ENCODE data around the gene CATSPERD. TPM values are rescaled to one million over a fixed set of nuclear protein-coding genes. Genes with fewer than 3 reads are reported as not detected.

CATSPERD gene
- total and polyA plus RNA-seq, 7 experiments from 2014 or later, result 0.07 TPM; not detected in 6

DNA sequence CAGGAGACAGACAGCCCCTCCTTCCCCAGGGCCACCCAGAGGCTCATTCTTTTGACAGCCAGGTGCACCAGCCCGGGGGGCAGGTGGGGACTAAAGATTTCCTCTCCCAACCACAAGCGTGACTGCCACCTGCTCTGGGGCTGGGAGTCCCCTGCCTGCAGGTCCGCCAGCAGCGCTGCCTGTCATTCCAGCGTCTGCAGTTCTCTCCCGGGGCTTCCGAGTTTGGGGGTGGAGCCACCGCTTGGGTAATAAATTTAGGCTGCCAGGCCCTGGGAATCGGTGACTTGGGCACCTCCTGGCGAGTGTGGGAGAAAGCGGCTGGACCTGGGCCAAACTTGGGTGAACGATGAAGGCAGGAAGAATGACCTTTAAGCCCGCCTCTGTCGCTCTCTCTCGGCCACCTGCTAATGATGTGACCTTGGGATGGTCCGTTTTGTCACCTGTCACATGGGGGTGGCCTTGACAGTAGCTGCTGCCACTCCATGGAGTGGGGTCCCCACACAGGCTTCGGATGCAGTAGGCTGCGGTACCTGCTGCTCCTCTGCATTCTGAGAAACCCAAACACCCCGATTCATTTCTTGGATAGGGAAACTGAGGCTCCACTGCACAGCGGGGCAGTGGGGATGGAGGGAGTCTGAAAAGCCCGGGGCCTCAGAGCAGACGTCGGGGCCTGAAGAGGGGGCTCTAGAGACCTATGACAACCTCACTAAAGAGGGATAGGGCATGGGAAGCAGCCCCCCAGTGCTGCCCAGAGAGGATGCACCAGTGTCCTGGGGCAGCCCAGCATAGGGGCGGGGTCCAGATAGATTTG is 106.3 kb downstream of the CATSPERD start:
- Mint-ChIP-seq H3K27me3 (peaks cover 0 to 4% (median 0%) of the 10 kb centered on the region in 5 donors), H3K27ac (peak overlapping the region; percentile 76 to 97 (median 92)), H3K36me3 (no peaks in the 10 kb centered on the region), H3K4me1 (peaks cover 5 to 19% (median 10%) of the 10 kb centered on the region in 7 donors), H3K9me3 (peaks cover 0 to 1% (median 0%) of the 10 kb centered on the region in 11 donors), H3K4me3 (peak overlapping the region; percentile 79 to 98 (median 90))
- Histone ChIP-seq H3K27ac (ENCODE audit: low read depth, low read length) (peak overlapping the region; percentile 55), H3K36me3 (ENCODE audit: control insufficient read depth in 2 of 3, insufficient read depth in 3 of 3, low read length in 3 of 3) (no peaks in the 10 kb centered on the region), H3K4me1 (ENCODE audit: control insufficient read depth in 2 of 2, insufficient read depth in 2 of 2, low read length in 2 of 2) (peaks cover 10 to 17% of the 10 kb centered on the region in 2 donors), H3K4me3 (ENCODE audit: low read length) (no peak overlapping the region), H3K9me3 (ENCODE audit: control insufficient read depth in 2 of 3, low read length in 3 of 3) (no peaks in the 10 kb centered on the region), H3K27me3 (ENCODE audit: control insufficient read depth in 2 of 2, insufficient read depth in 2 of 2, low read length in 2 of 2) (no peaks in the 10 kb centered on the region)
- intact Hi-C loops (cut with micrococcal nuclease), result loop anchor here in 1 of 2 donors (5.0 kb wide), 1 partner anchor 536 kb away; the partner anchor contains the start of gene CLPP
- CTCF ChIA-PET, result interaction anchor here (1.3 to 3.8 kb wide), 2 partner anchors 23 to 29 kb away, joined by 6 to 20 read pairs; partner anchors contain the start of gene NRTN
- ATAC-seq (no peak), DNase-seq (peak in 5 of 9 donors; percentile 19 to 67 (median 23))
- POLR2A ChIA-PET, result interaction anchor here (1.1 to 3.5 kb wide), 7 partner anchors 16 to 373 kb away, joined by 3 to 43 read pairs (median 9); partner anchors contain the start of genes DUS3L, NDUFA11, NRTN and SAFB

DNA sequence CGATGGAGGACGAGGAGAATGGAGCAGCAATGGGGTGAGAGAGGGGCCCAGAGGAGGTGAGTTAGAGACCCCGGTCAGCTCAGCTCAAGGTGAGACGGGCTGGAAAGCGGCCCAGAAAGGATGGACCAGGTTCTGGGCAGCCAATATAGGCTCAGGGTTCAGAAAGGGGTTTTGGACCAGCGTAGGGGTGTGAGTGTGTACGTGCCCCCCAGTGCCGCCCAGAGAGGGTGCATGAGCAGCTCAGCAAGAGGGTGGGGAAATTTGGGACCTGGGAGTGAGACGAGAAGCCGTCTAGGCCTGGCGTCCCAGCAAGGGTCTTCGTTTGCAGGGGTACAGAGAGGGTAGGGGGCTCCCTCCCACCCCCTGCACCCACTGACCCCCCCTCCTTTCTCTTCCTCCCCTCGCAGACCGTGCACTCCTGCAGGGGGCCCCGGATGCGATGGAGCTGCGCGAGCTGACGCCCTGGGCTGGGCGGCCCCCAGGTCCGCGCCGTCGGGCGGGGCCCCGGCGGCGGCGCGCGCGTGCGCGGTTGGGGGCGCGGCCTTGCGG is 107.0 kb downstream of the CATSPERD start:
- no peaks in the 10 kb centered on the region for H3K36me3 Mint-ChIP-seq
- no peak for ATAC-seq
- peaks cover 0 to 1% (median 0%) of the 10 kb centered on the region in 11 donors for H3K9me3 Mint-ChIP-seq

GRCh38 chr19:5827891-5828660 is 107.6 kb downstream of the CATSPERD start:
- Mint-ChIP-seq H3K36me3 (no peaks in the 10 kb centered on the region), H3K4me3 (peak overlapping the region; percentile 91 to 100 (median 97)), H3K27ac (peak overlapping the region; percentile 94 to 100 (median 97)), H3K9me3 (peaks cover 0 to 1% (median 0%) of the 10 kb centered on the region in 11 donors), H3K4me1 (peaks cover 5 to 19% (median 10%) of the 10 kb centered on the region in 7 donors), H3K27me3 (peaks cover 0 to 6% (median 0%) of the 10 kb centered on the region in 5 donors)
- no peaks in the 10 kb centered on the region for H3K27me3 ChIP-seq (ENCODE audit: control insufficient read depth in 2 of 2, insufficient read depth in 2 of 2, low read length in 2 of 2)
- ChIA-PET CTCF (interaction anchor here (0.5 to 3.8 kb wide), 9 partner anchors 11 to 382 kb away, joined by 3 to 20 read pairs (median 4); partner anchors contain the start of genes FUT6 and NRTN), POLR2A (interaction anchor here (0.6 to 3.5 kb wide), 17 partner anchors 18 to 372 kb away, joined by 3 to 43 read pairs (median 3); partner anchors contain the start of genes CATSPERD, DUS3L, LONP1 and NDUFA11)
- H3K4me3 ChIP-seq (ENCODE audit: low read length), result peak overlapping the region; percentile 76
- intact Hi-C loops (cut with micrococcal nuclease), result loop anchor here (1.0 to 5.0 kb wide), 9 partner anchors 24 to 534 kb away; partner anchors contain the start of genes VMAC (in 2 of the 2), CATSPERD (in 1 of the 2), CLPP (in 1 of the 2) and DUS3L (in 1 of the 2)
- H3K27ac ChIP-seq (ENCODE audit: low read depth, low read length), result peak overlapping the region; percentile 80
- DNase-seq, result peak; percentile 91 to 98 (median 94)
- no peaks in the 10 kb centered on the region for H3K9me3 ChIP-seq (ENCODE audit: control insufficient read depth in 2 of 3, low read length in 3 of 3)
- H3K4me1 ChIP-seq (ENCODE audit: control insufficient read depth in 2 of 2, insufficient read depth in 2 of 2, low read length in 2 of 2), result peaks cover 10 to 17% of the 10 kb centered on the region in 2 donors
- H3K36me3 ChIP-seq (ENCODE audit: control insufficient read depth in 2 of 3, insufficient read depth in 3 of 3, low read length in 3 of 3), result no peaks in the 10 kb centered on the region
- ATAC-seq, result peak; percentile 90

More for the DNA sequence above, 107.0 kb downstream of the CATSPERD start:
- CTCF ChIA-PET, result interaction anchor here (0.5 to 3.8 kb wide), 6 partner anchors 23 to 382 kb away, joined by 3 to 20 read pairs (median 6); partner anchors contain the start of gene NRTN
- no peaks in the 10 kb centered on the region for H3K27me3 ChIP-seq (ENCODE audit: control insufficient read depth in 2 of 2, insufficient read depth in 2 of 2, low read length in 2 of 2)
- Mint-ChIP-seq H3K27ac (peak overlapping the region; percentile 76 to 97 (median 92)), H3K4me1 (peaks cover 5 to 19% (median 10%) of the 10 kb centered on the region in 7 donors), H3K27me3 (peaks cover 0 to 6% (median 0%) of the 10 kb centered on the region in 5 donors), H3K4me3 (peak overlapping the region; percentile 79 to 98 (median 90))
- H3K9me3 ChIP-seq (ENCODE audit: control insufficient read depth in 2 of 3, low read length in 3 of 3), result no peaks in the 10 kb centered on the region
- no peaks in the 10 kb centered on the region for H3K36me3 ChIP-seq (ENCODE audit: control insufficient read depth in 2 of 3, insufficient read depth in 3 of 3, low read length in 3 of 3)
- DNase-seq, result no peak
- H3K4me3 ChIP-seq (ENCODE audit: low read length), result peak overlapping the region; percentile 29
- H3K27ac ChIP-seq (ENCODE audit: low read depth, low read length), result peak overlapping the region; percentile 80
- peaks cover 10 to 17% of the 10 kb centered on the region in 2 donors for H3K4me1 ChIP-seq (ENCODE audit: control insufficient read depth in 2 of 2, insufficient read depth in 2 of 2, low read length in 2 of 2)
- POLR2A ChIA-PET, result interaction anchor here (0.6 to 3.5 kb wide), 14 partner anchors 17 to 373 kb away, joined by 3 to 43 read pairs (median 4); partner anchors contain the start of genes CATSPERD, DUS3L, LONP1 and NDUFA11
- intact Hi-C loops (cut with micrococcal nuclease), result loop anchor here in 1 of 2 donors (5.0 kb wide), 1 partner anchor 535 kb away; the partner anchor contains the start of gene CLPP

Other genes with a start within 250 kb of the CATSPERD start
- 1 to 10 TPM in 2 of 5 experiments, under 1 TPM in 3; 0.70 to 1.9 (median 0.97) TPM for gene TINCR, start 152.7 kb upstream of the CATSPERD start, total RNA-seq
- not detected for gene TINCR, start 152.7 kb upstream of the CATSPERD start, polyA plus RNA-seq
- 100 to 1,000 TPM; 112 to 250 (median 243) TPM for gene SAFB2, start 97.9 kb upstream of the CATSPERD start, total RNA-seq
- 10 to 100 TPM; 28.5 to 49.2 TPM for gene SAFB2, start 97.9 kb upstream of the CATSPERD start, polyA plus RNA-seq
- 100 to 1,000 TPM; 141 to 203 (median 174) TPM for gene SAFB, start 97.6 kb upstream of the CATSPERD start, total RNA-seq
- gene SAFB, start 97.6 kb upstream of the CATSPERD start, polyA plus RNA-seq, result 100 to 1,000 TPM in 1 of 2 donors, 10 to 100 TPM in 1; 50.3 to 153 TPM
- gene MICOS13, start 40.1 kb upstream of the CATSPERD start, total RNA-seq, result 10 to 100 TPM; 26.1 to 49.3 (median 38.4) TPM
- gene MICOS13, start 40.1 kb upstream of the CATSPERD start, polyA plus RNA-seq, result 100 to 1,000 TPM in 1 of 2 donors, 10 to 100 TPM in 1; 76.8 to 109 TPM
- gene HSD11B1L, start 39.6 kb upstream of the CATSPERD start, total RNA-seq, result 1 to 10 TPM; 2.8 to 5.2 (median 3.6) TPM
- gene HSD11B1L, start 39.6 kb upstream of the CATSPERD start, polyA plus RNA-seq, result 1 to 10 TPM; 8.4 to 9.6 TPM
- 1,000 to 10,000 TPM in 3 of 5 experiments, 100 to 1,000 TPM in 2; 865 to 1,786 (median 1,037) TPM for gene RPL36, start 30.3 kb upstream of the CATSPERD start, total RNA-seq
- gene RPL36, start 30.3 kb upstream of the CATSPERD start, polyA plus RNA-seq, result 1,000 to 10,000 TPM; 2,342 to 2,564 TPM
- 100 to 1,000 TPM in 1 of 5 experiments, 10 to 100 TPM in 4; 62.8 to 102 (median 74.8) TPM for gene LONP1, start 491 bp upstream of the CATSPERD start, total RNA-seq
- gene LONP1, start 491 bp upstream of the CATSPERD start, polyA plus RNA-seq, result 10 to 100 TPM; 20.0 to 60.0 TPM
- 1 to 10 TPM; 4.7 to 8.6 (median 6.5) TPM for gene PRR22, start 64.1 kb downstream of the CATSPERD start, total RNA-seq
- gene PRR22, start 64.1 kb downstream of the CATSPERD start, polyA plus RNA-seq, result under 1 TPM in 1 of 2 donors, not detected in 1; 0.20 TPM
- 100 to 1,000 TPM in 2 of 5 experiments, 10 to 100 TPM in 3; 53.2 to 179 (median 82.7) TPM for gene DUS3L, start 70.5 kb downstream of the CATSPERD start, total RNA-seq
- 10 to 100 TPM; 33.1 to 56.5 TPM for gene DUS3L, start 70.5 kb downstream of the CATSPERD start, polyA plus RNA-seq
- gene NRTN, start 84.4 kb downstream of the CATSPERD start, total RNA-seq, result 1 to 10 TPM in 1 of 5 experiments, under 1 TPM in 3, not detected in 1; 0.19 to 1.0 (median 0.81) TPM
- under 1 TPM; 0.21 to 0.64 TPM for gene NRTN, start 84.4 kb downstream of the CATSPERD start, polyA plus RNA-seq
- not detected for gene FUT6, start 119.1 kb downstream of the CATSPERD start, total RNA-seq
- gene FUT6, start 119.1 kb downstream of the CATSPERD start, polyA plus RNA-seq, result not detected
- gene FUT3, start 130.8 kb downstream of the CATSPERD start, total RNA-seq, result under 1 TPM in 2 of 5 experiments, not detected in 3; 0.29 to 0.45 TPM
- not detected for gene FUT3, start 130.8 kb downstream of the CATSPERD start, polyA plus RNA-seq
- 1 to 10 TPM in 2 of 5 experiments, under 1 TPM in 1, not detected in 2; 0.24 to 6.2 (median 2.5) TPM for gene FUT5, start 149.9 kb downstream of the CATSPERD start, total RNA-seq
- gene FUT5, start 149.9 kb downstream of the CATSPERD start, polyA plus RNA-seq, result not detected
- 100 to 1,000 TPM; 108 to 241 (median 135) TPM for gene NDUFA11, start 183.2 kb downstream of the CATSPERD start, total RNA-seq
- 100 to 1,000 TPM; 381 to 415 TPM for gene NDUFA11, start 183.2 kb downstream of the CATSPERD start, polyA plus RNA-seq
- 10 to 100 TPM; 13.1 to 39.4 (median 27.8) TPM for gene VMAC, start 184.2 kb downstream of the CATSPERD start, total RNA-seq
- gene VMAC, start 184.2 kb downstream of the CATSPERD start, polyA plus RNA-seq, result 1 to 10 TPM; 6.3 to 7.0 TPM
- gene CAPS, start 193.6 kb downstream of the CATSPERD start, total RNA-seq, result 10 to 100 TPM; 22.1 to 80.6 (median 58.5) TPM
- gene CAPS, start 193.6 kb downstream of the CATSPERD start, polyA plus RNA-seq, result 1 to 10 TPM; 1.6 to 4.1 TPM